GM10266 (cell line): ENCODE data around the gene RNGTT.

Source experiments
- DNase-seq: peaks from one replicate; pipeline ENCODE4 v3.0.0; 2012; ENCODE audit errors: extremely low spot score
- CTCF ChIP-seq: IDR thresholded peaks from 2 replicates; pipeline ENCODE4 v1.5.1; 2012; ENCODE audit warnings: mild to moderate bottlenecking, low read depth; ENCODE audit not compliant: control insufficient read depth, insufficient read depth; ENCODE audit errors: missing control alignments

The RNGTT gene

GRCh38 chr6:88963139-88964090 lies at the start of gene RNGTT:
Gene RNGTT (minus strand): TSS chr6:88963618. CDS start chr6:88963409, 209 bp downstream.
- DNase-seq, result peak; percentile 96
- TF ChIP-seq CTCF, result no peak

DNA sequence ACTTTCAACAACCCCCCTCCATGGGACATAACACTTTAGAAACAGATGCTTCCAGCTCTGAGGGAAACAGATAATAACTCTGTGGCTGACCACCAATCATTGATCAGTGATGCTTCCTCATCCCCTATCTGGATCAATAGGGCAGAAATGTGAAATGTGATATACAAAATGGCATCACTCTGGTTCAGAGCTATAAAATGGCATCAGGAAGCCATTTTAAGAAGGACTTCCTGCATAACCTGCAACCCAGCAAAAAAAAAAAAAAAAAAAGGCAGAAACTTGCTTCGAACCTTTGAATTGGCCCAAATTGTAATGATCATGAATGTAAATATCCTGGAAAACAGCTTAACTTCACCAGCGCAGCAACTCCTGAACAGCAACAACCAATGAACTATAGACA lies 48.0 kb upstream of the RNGTT start:
- no peak for DNase-seq
- no peak for TF ChIP-seq CTCF

- no peak for DNase-seq
Observed at GRCh38 chr6:89010825-89011224, 47.4 kb upstream of the RNGTT start.

GRCh38 chr6:89009624-89010059 lies 46.2 kb upstream of the RNGTT start:
- no peak for DNase-seq
- no peak for TF ChIP-seq CTCF

More at GRCh38 chr6:89010825-89011224, 47.4 kb upstream of the RNGTT start:
- no peak for TF ChIP-seq CTCF

- no peak for TF ChIP-seq CTCF
- DNase-seq, result no peak
Observed at GRCh38 chr6:89008815-89009374, 45.5 kb upstream of the RNGTT start.

- no peak for DNase-seq
- no peak for TF ChIP-seq CTCF
Observed at GRCh38 chr6:89008001-89008814, 44.8 kb upstream of the RNGTT start.
